ENCODE data around the gene ENDOV.

ENDOV gene

DNA sequence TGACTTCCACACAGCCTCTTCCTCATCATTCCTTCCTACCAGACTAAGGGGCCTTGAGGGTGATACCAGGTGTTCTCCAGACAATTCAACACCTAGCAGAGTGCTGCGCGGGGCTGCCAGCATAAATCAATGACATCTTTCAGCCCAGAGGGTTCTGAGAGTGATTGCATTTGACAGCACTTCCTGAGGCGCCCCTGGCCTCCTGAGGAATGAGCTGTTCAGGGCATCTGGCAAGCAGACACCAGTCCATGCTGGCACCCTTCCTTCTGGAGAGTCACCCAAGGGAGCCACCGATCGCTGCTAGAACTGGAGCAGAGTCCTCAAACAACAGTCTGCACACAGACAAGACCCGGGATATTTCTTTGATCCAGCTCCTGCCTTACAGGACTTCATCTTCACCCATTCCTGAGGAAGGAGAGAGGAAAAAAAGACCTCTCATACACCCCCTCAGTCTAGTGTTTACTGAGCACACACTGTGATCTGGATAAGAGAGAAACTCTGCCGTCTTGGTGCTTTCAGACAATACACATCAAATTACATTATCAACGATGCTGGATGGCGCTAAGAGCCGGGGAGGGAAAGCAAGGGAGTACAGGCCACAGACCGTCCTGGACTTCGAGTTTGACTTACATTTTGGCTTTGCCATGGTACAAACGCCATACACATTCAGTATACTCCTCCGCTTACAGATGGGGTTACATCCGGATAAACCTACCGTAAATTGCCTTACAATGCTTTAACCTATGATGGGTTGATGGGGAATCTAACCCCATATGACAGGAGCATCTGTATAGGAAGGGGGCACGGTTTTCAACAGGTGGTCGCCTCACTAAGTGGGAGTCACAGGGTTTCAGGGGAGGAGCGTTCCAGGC lies 38.4 kb downstream of the ENDOV start:
- peak; percentile 91 for DNase-seq

DNA sequence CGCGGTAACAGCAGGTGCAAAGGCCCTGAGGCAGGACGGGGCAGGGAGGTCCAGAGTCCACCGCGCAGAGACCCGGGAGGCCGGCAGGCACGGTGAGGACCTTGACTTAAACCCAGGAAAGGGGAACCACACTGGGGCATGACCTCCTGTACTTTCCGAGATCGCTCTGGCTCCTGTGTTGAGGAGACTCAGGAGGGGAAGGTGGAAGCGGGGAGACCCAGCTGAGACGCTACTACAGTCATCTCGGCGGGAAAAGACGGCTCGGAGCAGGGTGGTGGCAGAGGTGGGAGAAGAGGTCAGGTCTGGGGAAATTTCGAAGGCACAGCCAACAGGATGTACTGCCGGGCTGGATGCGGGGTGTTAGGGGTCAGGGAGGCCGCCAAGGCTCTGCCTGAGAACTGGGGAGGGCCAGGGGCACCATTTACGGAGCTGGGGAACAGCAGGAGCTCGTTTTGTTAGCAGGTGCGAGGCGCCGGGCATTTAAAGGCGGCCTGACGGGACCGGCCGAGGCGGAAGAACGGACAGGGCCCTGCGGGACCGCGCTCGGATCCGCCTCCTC lies 39.1 kb downstream of the ENDOV start:
- no peak for DNase-seq

DNA sequence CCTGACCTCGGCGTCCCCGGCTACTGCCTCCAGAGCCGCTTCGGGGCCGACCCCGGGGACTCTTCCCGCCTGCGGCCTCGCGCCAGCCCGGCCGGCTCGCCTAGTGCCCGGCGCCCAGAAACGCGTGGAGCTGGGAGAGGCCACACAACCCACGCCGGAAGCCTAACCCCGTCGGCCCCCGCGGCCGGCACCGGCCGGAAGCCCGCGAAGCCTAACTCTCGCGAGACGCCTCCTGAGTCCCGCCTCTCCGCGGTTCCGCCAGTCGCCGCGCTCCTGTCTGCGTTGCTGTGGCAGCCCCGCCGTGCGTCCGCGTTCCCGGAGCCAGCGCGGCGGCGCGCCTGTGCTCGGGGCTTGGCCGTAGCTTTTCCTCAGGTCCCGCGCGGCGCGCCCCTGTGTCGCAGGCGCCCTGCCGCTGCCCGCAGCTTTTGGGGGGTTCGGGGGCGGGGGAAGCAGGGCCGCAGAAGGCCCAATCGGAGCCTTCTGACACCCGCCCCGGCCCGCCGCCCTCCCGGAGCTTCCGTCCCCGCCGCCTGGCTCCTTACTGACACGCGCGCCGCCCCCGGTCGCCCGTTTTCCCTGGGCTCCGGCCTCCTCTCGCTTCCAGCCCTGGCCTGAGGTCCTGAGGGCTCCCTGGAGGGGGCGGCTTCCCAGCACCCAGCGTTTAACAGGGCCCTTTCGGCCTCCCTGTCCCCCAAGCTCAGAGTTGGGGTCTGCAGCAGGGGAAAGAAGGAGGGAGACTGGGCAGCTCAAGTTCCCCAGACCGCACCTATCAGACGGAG lies 39.8 kb downstream of the ENDOV start:
- DNase-seq: peak; percentile 95

DNA sequence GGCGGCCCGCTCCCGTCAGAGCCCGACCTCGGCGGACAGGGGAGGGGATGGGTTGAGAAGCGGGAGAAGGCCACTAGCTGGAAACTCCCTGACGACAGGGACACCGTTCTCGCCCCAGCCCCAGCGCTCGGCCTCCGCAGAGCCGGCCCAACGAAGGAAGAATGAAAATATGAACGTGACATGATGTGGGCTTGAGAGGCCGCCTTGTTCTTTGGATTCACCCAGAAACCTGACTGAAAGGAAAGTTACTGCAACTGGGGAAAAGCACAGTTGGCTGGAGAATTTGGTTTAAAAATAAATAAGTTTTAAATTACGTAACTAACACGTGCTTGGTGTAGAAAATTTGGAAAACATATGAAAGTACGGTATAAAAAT lies 40.4 kb downstream of the ENDOV start:
- DNase-seq: no peak

DNA sequence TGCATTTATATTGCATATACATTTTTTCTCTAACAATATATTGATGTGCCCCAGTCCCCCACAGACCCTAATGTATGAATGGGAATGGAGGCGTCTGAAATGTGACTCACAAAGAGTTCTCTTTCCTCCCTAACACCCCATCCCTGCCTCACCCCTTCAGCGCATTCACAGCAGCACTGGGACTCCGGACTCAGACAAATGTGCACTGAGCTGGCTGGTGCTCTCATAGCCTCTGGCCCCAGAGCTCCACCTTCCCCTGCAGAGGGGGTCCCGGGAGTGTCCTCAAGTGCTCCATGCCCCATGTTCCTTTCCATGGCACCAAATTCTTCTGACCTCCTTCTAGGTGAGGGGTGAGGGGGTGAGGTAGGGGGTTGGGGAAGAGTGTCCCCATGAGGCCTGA lies 40.8 kb downstream of the ENDOV start:
- DNase-seq: no peak

DNA sequence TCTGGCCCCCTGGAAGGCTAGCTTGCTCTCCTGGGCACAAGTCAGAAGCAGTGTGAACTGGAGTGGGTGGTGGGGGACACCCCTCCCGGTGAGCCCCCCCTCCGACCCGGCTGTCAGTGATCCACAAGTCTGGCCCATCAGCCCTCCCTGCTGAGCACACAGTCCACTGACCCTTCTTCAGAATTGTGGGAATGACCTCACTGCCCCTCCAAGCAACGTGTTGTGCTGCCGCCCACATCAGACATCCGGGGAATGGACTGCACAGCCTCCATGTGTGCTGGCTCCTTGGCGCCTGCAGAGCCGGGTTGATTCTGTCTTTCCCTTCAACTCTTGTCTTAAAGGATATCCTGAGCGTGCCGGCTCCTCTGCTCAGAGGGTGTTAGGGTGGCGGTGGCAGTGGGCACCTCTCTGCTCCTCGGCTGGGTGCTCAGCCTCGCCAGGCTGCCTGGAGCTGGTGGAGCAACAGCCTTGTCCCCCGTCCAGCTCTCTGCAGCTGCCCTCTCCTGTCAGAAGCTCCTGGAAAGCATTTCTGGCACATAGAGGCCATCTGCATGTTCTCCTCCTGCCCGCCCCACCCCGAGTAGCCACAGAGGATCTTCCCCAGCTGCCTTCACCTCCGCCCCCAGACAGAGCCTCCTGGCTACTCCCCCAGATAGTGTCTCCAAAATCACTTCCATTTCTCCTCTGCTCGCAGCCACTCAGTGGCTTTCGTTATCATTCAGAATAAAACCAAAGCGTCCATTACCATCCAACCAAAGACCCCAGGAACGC lies 41.7 kb downstream of the ENDOV start:
- DNase-seq: no peak

DNA sequence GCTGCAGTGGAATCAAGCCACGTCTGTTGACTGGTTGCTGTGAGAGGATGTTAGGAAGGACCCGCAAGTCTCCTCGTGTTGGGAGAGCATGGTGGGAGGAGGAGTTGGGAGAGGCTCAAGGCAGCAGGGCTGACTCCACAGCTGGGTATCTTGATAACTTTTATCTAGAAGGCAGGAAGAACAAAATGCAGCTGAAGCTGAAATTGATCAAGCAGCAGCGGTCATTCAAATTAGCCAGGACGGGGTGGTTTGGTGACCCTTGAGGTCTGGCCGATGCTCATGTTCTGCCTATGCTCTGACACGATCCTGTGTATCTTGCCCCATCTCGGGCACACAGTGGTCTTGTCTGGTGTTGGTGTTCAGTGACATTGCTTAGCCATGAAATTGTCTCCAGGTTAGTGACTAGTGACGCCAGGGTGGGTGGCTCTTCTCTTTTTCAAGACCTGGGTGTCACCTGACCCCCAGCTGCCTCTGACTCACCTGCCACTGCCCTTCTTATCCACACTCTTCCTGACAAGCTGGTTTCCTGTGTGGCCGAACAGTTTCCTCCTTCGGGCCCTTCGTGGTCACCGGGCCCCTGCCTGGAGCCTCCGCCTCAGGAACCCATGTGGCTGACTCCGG lies 42.4 kb downstream of the ENDOV start:
- DNase-seq: no peak

DNA sequence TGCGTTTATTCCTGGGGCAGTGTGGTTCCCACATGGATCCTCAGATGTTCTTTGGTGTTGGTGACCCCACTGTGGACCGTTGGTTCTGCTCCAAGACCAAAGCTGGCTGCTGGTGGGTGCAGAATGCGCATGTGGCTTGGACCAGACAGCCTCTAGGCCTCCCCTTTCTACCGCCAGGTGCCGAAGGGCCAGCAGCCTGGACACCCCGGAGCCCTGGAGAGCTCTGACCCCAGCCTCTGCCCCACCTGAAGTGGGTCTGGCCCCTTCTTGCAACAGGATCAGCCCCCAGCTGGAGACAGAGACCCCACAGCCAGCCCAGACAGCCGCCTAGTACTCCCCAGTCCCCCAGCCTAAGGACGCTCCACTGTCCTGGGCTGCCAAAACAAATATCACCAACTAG lies 43.0 kb downstream of the ENDOV start:
- no peak for DNase-seq

DNA sequence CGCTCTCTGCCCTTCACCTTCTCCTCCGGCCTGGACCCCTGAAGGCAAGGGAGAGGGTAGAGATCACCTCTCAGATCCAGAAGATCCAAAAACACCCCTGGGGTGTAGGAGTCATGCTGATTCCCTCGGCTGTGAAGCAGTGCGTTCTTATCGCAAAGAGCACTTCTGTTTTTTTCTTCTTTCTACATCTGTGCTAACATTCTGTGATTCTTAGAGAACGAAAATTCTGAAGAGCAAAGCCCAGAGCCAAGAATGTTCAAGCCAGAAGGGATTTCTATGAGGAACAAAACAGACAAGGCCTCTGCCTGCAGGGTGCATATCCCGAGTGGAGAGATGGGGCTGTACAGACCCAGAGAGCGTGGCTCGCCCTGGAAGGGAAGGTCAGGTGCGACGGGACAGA lies 44.3 kb downstream of the ENDOV start:
- no peak for DNase-seq

DNA sequence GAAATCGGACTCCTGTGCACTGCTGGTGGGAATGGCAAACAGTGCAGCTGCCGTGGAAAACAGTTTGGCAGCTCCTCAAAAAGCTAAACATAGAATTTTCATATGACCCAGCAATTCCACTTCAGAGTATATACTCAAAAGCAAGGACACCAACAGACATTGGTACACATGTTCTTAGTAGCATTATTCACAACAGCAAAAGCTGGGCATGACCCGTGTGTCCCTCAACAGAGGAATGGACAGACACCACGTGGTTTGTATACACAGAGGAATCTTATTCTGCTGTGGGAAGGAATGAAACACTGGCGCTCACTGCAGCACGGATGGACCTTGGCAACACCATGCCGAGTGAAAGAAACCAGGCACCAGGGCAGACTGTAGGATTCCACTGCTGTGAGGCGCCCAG lies 45.5 kb downstream of the ENDOV start:
- DNase-seq: no peak

DNA sequence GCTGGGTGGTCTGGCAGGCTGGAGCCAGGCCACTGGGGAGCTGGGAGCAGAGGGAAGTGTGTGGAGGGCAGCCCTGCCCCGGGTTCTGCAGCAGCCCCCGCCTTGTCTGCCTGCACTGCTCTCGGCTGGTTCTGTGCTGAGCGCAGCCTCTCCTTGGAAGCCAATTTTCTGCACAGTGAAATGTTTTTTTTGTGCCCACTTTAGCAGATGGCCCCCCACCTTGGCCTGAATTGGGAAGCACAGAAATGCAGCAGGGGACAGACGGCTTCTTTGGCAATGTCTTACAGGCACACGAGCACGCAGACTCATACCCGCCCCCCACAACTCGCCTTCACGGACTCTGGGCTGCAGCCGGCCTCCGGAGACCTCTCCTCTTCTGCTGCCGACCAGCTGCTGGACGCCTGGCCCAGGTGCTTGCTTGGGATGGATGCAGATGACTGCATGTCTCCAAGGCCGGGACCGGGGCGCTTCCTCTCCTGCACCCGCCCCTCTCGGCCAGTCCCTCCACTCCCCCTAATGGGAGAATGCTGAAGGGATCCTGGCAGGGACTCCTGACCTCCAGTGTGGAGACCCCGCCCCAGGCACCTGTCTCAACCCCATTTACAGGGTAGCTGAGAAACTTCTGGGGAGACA lies 46.7 kb downstream of the ENDOV start:
- no peak for DNase-seq

DNA sequence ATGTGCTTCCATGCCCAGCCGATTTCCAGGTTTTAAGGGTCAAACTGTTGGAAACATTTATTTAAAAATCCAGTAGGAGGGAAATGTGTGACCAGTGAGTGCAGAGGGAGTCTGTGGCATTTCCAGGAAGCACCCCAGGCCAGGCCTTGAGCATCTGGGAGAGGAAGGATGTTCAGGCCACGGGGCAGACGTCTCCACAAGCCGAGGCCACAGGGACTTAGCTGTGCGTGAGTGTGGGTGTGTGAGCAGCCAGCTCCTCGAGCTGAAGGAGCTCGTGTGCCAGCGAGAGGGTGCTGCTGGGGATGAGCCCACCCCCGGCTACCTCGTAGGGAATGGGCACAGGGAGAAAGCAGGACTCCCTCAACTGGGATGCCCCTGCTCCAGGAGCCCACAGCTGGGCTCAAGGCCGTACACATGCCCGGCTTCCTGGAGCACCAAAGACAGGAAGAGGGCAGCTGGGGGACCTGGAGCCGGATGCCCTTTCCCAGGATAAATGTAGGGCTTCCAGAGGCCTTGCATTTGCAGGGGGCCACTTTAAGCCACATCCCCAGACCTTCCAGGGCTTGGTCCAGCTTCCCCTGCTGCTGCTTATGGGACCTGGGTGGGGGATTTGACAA lies 48.9 kb downstream of the ENDOV start:
- DNase-seq: no peak

DNA sequence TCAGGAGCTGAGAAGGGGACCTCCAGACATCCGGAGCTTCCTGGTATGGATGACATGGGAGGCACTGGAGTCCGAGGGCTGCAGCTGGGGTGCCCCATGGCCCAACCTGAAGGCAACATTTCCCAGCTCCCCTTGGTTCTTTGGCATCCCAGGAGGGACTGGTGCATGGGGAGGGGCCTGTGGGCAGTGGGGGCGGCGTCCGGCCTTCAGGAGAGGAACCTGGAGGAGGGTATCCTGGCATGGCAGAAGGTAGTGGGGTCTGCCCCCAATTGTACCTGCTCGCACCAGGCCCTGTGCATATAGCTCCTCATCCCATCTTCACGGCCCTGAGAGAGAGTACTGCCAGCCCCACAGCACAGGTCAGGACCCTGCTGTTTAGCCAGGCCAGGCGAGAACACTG lies 49.5 kb downstream of the ENDOV start:
- DNase-seq: no peak

DNA sequence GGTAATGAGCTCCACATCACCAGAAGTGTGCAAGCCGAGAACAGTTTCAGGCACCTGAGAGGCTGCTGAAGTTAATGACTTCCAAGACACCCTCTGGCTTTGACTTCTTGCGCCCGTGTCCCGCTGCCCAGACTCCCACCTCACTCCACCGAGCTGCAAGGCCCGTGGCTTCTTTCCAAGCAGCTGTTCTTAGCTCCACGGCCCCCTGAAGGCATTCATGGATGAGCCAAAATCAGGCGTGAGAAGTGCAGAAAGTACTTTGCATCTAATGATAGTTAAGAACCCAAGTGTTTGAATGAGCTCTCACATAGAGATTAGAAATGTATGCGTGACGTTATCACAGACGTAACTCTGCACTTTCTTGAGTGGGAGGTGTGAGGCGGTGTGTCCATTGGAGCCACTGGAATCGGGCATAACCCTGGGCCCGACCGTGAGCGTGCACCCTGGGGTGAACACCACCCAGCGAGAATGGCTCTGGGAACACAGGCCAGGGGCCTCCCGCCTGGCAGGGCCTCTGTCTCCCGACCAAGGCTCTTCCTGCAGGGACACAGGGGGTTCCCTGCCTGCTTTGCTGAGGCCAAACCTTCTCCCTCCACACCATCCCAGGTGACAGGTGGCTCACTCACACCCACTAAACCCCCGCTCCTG lies 50.5 kb downstream of the ENDOV start:
- DNase-seq: no peak

DNA sequence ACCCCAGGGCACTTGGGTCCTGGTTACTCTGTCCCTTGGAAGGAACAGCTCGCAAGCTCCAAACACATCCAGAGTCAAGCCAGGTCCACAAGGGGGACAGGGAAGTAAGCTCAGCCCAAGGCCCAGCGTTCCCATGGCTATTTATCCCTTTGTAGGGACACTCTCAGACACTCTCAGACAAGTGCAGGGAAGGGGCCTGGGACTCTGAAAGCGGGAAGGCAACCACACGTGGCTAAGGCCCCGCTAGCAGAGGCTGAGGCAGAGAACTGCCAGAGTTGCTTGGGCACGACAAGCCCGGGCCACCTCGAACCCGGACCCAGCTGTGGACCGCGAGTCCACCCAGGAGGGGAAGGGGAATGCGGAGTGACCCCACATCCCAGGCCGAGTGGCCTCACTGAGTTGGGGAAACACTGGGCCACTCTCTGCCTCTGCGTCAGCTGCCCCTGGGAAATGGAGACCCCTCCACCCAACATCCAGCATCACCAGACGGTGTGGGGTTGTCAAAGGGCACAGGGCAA lies 51.3 kb downstream of the ENDOV start:
- no peak for DNase-seq

DNA sequence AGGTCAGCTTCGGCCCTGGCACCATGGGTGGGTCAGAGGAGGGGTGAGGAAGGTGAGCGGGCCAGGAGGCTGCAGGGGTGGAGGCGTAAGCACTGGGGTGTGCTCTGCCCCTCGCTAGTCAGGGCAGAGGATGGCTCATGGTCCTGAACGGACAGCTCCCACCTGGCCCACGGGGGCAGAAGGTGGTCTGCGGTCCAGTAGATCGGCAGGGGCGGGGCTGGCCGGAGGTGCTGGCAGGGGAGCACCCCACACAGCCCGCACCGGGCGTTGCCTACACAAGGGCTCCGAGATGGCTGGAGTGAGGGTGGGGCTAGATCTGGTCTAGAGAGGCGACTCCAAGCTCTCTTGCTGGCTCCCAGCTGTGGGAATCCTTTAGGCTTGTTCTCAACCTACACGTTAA lies 53.3 kb downstream of the ENDOV start:
- no peak for DNase-seq

DNA sequence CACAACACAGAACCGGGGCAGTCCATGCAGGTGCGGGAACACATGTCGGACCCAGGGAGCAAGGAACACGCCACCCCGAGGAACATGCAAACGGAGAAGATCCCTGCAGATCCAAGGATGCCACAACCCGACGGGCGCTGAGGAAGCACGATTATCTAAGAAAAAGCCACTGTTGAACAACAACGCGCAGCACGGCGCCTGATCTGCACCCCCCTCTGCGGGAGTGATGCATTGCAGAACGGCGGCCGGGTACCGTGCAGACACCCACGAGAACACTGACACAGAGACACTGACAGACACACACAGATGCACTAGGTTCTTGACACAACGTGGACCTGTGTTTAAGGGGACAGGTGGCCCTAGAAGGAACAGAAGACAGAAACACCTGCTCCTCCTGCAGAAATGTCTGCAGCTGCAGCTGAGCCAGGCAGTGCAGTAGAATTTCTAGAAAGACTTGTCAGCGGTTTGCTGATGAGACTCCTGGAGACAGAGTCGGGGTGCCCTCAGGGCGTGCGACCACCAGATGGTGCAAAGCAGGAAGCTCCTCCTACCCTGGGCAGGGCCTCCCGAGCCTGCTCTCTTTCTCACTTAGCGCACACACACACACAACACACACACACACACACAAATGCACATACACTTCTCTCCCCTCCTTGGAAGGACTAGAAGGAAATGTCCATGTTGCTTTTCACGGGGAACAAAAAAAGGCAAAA lies 54.0 kb downstream of the ENDOV start:
- peak; percentile 61 for DNase-seq

DNA sequence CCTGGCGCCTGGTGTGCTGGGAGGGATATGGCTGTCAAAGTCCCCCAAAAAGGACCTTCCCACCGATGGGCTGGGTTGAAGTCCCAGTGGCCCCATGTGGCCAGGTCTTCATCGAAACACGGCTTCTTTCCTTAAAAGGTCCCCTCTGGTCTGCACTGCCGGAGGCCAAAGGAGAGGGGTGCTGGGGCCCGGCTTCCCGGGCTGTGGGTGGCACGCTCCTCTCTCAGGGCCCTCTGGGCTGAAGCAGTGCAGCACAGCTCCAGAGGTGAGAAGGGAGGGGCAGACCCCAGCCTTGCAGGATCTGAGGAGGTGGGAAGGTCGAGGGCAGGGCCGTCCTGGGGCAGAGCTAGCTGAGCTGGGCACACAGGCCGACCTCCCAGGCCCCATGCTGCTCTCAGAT lies 54.7 kb downstream of the ENDOV start:
- DNase-seq: no peak

DNA sequence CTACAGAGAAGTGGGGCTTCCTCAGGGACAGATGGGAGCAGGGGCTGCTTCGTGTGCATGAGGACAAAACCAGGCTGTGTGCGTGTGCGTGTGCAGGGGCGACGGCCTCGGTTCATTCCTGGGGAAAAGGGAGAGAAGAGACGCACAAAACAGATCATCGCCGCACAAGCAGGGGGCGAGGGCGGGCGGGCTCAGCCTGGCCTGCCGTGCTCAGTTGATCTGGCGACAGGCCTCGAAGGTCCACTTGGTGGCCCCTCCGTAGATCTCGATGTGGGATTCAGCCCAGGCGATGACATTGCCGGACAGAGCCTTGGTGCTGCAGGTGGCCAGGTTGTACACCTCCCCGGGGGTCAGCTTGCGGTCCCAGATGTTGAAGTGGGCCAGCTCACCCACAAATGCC lies 55.6 kb downstream of the ENDOV start:
- no peak for DNase-seq

DNA sequence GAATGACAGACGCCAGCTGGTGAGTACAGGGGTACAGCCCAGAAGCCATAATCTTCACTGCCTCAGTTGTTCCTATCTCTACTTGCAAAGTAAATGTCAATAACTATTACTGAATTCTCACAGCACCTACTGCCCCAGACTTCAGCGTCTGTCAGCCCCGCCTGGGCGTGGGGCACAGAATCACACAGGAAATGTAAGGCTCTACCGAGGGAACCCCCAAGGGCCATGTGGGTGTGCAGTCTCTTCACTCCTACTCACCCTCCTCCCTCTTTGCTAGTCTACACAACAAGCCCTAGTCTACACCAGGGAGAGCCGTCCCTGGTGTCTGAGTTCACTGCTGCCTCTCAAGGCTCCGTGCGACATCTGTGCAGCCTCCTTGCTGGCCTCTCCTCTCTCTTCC lies 57.0 kb downstream of the ENDOV start:
- DNase-seq: no peak

Measured in NCI-H2171 treated with DMSO at 0.1 percent for 48 hours (cell line).